ENCODE measurements around the gene ANKRD65.

The ANKRD65 gene

DNA sequence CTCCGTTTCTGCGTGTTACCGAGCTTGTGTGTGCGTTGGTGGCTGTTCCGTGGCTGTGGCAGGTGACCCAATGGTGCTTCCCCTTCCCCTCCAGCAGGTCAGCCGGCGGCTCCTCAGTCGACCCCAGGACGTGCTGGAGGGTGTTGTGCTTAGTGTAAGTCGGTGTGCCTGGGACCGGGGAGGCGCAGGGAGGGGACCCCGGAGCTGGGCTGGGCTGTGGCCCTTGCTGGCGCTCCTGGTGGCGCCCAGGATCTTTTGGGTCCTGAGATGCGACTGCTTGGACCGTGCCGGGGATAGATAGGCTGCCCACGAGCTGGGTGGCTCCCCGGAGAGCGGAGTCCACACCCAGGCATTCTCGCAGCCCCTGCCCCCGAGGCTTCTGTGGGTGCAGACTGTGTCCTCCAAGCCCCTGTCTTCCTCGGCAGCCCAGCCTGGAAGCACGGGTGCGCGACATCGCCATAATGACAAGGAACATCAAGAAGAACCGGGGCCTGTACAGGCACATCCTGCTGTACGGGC, 34.3 kb upstream of the ANKRD65 start:
- TF ChIP-seq POLR2AphosphoS5 (IDR thresholded peaks at IDR 0.05; ENCODE audit: low read depth, low read length) (no peak), TAF1 (IDR thresholded peaks at IDR 0.05; ENCODE audit: borderline replicate concordance, insufficient read depth, low read length) (no peak), FOXP2 (optimal IDR thresholded peaks at IDR 0.05; ENCODE audit: borderline replicate concordance, extremely low read depth, extremely low read length, insufficient read depth) (no peak), SIN3A (IDR thresholded peaks at IDR 0.05; ENCODE audit: borderline replicate concordance, insufficient read depth, low read length) (no peak)
- TF ChIP-seq, protein P1, sequence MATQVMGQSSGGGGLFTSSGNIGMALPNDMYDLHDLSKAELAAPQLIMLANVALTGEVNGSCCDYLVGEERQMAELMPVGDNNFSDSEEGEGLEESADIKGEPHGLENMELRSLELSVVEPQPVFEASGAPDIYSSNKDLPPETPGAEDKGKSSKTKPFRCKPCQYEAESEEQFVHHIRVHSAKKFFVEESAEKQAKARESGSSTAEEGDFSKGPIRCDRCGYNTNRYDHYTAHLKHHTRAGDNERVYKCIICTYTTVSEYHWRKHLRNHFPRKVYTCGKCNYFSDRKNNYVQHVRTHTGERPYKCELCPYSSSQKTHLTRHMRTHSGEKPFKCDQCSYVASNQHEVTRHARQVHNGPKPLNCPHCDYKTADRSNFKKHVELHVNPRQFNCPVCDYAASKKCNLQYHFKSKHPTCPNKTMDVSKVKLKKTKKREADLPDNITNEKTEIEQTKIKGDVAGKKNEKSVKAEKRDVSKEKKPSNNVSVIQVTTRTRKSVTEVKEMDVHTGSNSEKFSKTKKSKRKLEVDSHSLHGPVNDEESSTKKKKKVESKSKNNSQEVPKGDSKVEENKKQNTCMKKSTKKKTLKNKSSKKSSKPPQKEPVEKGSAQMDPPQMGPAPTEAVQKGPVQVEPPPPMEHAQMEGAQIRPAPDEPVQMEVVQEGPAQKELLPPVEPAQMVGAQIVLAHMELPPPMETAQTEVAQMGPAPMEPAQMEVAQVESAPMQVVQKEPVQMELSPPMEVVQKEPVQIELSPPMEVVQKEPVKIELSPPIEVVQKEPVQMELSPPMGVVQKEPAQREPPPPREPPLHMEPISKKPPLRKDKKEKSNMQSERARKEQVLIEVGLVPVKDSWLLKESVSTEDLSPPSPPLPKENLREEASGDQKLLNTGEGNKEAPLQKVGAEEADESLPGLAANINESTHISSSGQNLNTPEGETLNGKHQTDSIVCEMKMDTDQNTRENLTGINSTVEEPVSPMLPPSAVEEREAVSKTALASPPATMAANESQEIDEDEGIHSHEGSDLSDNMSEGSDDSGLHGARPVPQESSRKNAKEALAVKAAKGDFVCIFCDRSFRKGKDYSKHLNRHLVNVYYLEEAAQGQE (IDR thresholded peaks at IDR 0.05; ENCODE audit: insufficient read depth in 1 of 2, low read depth in 2 of 2, low read length in 2 of 2): no peak

DNA sequence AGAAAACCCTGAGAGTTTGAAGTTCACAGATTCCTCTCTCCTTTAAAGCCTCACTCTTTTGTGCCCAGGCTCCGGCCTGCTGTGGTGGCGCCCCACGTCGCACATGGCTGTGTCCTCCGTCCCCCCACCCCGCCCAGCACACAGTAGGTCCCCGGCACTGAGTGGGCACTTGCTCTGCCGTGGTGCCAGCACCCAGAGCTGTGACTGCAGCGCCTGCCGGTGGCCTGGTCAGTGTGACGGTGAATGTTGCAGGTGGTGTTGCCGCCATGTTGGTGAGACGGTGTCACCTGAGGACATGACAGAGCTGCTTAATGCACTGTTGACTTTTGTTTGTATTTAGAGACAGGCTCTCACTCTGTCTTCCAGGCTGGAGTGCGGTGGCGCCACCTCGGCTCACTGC, 31.8 kb upstream of the ANKRD65 start:
- no peak for TF ChIP-seq POLR2AphosphoS5 (IDR thresholded peaks at IDR 0.05; ENCODE audit: low read depth, low read length)
- TF ChIP-seq FOXP2 (optimal IDR thresholded peaks at IDR 0.05; ENCODE audit: borderline replicate concordance, extremely low read depth, extremely low read length, insufficient read depth): no peak

DNA sequence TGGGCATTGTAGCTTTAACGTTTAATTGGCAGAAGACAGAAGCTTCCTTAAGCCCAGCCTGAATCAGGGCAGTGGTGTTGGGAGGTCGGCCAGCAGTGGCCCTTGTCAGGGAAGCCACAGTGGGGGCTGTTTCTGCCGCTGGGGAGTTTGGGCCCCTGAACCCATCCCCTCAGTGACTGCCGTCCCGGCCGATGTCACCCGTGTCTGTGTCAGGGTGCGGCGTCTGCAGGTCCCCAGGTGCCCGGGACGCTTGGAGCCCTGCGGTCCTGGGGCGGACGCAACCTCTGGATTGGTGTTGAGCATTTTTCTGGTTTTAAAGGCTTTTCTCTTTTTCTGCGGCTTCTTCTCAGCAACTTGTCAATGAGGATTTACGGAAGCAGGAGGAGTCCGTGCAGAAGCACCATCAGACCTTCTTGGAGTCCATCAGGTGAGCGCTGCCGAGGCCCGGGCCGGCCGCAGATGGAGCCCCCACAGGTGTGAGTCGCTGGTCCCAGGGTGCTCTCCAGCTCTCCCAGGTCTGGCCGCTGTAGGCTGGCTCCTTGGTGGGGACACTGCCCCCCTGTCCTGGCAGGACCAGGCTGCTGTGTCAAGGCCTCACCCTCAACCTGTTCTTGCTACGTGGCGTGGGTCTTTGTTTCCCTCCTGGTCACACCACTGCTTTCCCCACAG, 30.8 kb upstream of the ANKRD65 start:
- TF ChIP-seq FOXP2 (optimal IDR thresholded peaks at IDR 0.05; ENCODE audit: borderline replicate concordance, extremely low read depth, extremely low read length, insufficient read depth) (no peak), SIN3A (IDR thresholded peaks at IDR 0.05; ENCODE audit: borderline replicate concordance, insufficient read depth, low read length) (no peak), TAF1 (IDR thresholded peaks at IDR 0.05; ENCODE audit: borderline replicate concordance, insufficient read depth, low read length) (no peak), POLR2AphosphoS5 (IDR thresholded peaks at IDR 0.05; ENCODE audit: low read depth, low read length) (no peak)
- TF ChIP-seq, protein P1 (IDR thresholded peaks at IDR 0.05; ENCODE audit: insufficient read depth in 1 of 2, low read depth in 2 of 2, low read length in 2 of 2): no peak

DNA sequence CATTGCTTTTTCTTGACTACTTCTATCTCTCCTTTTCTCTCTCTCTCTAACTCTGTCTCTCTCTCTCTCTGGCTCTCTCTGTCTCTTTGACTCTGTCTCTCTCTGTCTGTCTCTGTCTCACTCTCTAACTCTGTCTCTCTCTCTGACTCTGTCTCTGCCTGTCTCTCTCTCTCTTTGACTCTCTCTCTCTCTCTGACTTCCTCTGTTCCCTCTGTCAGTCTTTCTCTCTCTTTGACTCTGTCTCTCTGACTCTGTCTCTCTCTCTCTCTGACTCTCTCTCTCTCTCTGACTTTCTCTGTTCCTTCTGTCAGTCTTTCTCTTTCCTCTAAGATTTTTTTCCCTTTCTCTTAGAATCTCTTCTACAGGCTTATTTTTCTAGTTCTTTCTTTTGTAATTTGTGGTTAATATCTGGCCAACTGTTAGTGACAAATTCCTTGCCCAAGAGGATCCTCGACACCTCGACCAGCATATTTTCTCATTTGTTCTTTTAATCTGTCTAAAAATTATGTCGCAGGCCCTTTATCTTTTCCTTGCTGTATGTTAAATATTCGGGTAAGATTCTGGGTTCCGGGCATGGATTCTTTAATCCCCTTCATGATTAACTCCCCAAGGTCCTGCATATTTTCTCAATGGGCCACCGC, 28.1 kb upstream of the ANKRD65 start, which contains the start of gene ATAD3C:
TSS of gene ATAD3C (plus strand) at position 591 of the 641 bp plus-strand sequence. CDS start 995 bp downstream, outside the sequence.
- TF ChIP-seq TAF1 (IDR thresholded peaks at IDR 0.05; ENCODE audit: borderline replicate concordance, insufficient read depth, low read length): no peak
- no peak for TF ChIP-seq POLR2AphosphoS5 (IDR thresholded peaks at IDR 0.05; ENCODE audit: low read depth, low read length)
- TF ChIP-seq SIN3A (IDR thresholded peaks at IDR 0.05; ENCODE audit: borderline replicate concordance, insufficient read depth, low read length): no peak
- TF ChIP-seq, protein P1 (IDR thresholded peaks at IDR 0.05; ENCODE audit: insufficient read depth in 1 of 2, low read depth in 2 of 2, low read length in 2 of 2): no peak
- no peak for TF ChIP-seq FOXP2 (optimal IDR thresholded peaks at IDR 0.05; ENCODE audit: borderline replicate concordance, extremely low read depth, extremely low read length, insufficient read depth)

DNA sequence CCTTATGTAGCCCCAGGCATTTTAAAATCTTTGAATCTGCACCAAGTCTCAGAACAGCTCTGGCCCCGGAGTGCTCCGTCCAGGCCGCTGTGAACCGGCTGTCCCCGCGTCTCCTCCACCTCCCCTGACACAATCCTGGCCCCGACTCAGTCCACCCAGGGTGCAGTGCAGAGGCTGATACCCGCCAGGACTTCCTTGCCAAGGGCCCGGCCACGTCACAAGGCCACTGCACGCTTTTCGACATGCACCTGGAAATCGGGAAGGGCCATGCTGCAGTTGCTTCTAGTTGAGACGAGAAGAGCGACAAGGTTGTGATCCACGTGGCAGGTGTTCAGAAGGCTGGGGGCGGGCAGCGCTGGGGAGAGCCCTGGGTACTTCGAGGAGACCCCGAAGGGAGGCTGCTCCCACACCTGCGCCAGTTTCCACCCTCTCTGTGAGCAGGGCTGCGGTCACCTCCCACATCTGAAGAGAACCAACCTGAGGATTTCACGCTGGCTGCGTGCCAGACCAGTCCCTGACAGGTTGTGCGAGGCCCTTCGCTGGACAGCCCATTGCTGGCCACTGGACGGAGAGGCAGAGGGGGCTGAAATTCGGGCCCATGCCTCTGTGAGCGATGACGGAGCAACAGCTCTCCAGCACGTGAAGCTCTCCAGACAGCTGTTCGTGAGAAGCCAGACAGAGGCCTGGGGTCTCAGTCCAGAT, 21.1 kb upstream of the ANKRD65 start:
- no peak for TF ChIP-seq SIN3A (IDR thresholded peaks at IDR 0.05; ENCODE audit: borderline replicate concordance, insufficient read depth, low read length)
- TF ChIP-seq POLR2AphosphoS5 (IDR thresholded peaks at IDR 0.05; ENCODE audit: low read depth, low read length): no peak
- TF ChIP-seq TAF1 (IDR thresholded peaks at IDR 0.05; ENCODE audit: borderline replicate concordance, insufficient read depth, low read length): no peak
- no peak for TF ChIP-seq FOXP2 (optimal IDR thresholded peaks at IDR 0.05; ENCODE audit: borderline replicate concordance, extremely low read depth, extremely low read length, insufficient read depth)
- TF ChIP-seq, protein P1 (IDR thresholded peaks at IDR 0.05; ENCODE audit: insufficient read depth in 1 of 2, low read depth in 2 of 2, low read length in 2 of 2): no peak

Measured in PFSK-1 (cell line).